ACC112 (cell line): ENCODE data around the gene RCOR1.
"Not testable (repeated sequence)": the region's sequence is repeated elsewhere in the genome, so short reads cannot be mapped to it uniquely, and the experiment has no call there.

ENCODE experiments used
- H2AFZ ChIP-seq: fragments of 200-600 bp; sonication (generic); one replicate; pipeline ENCODE4 v1.6.0; 2017; ENCODE audit warnings: antibody characterized with exemption, low read length; ENCODE audit not compliant: unreplicated experiment
- H3K27ac ChIP-seq: fragments of 200-600 bp; sonication (generic); 2 replicates; pipeline ENCODE4 v1.5.1; 2014; ENCODE audit warnings: low read depth, mild to moderate bottlenecking, antibody characterized with exemption, low read length, moderate library complexity
- H3K27me3 ChIP-seq: fragments of 200-600 bp; sonication (generic); 2 replicates; pipeline ENCODE4 v1.6.1; 2014; ENCODE audit warnings: mild to moderate bottlenecking, antibody characterized with exemption, low read length, moderate library complexity, mixed read lengths; ENCODE audit not compliant: insufficient read depth
- H3K36me3 ChIP-seq: fragments of 200-600 bp; sonication (generic); 2 replicates; pipeline ENCODE4 v1.6.1; 2016; ENCODE audit warnings: mild to moderate bottlenecking, antibody characterized with exemption, low read length, moderate library complexity, mixed read lengths; ENCODE audit not compliant: insufficient read depth
- H3K4me1 ChIP-seq: fragments of 200-600 bp; sonication (generic); one replicate; pipeline ENCODE4 v1.6.1; 2016; ENCODE audit warnings: low read length, mixed read lengths; ENCODE audit not compliant: insufficient read depth, unreplicated experiment, control insufficient read depth
- H3K4me3 ChIP-seq: fragments of 200-600 bp; sonication (generic); 2 replicates; pipeline ENCODE4 v1.5.1; 2014; ENCODE audit warnings: mild to moderate bottlenecking, low read depth, low read length
- H3K79me2 ChIP-seq: fragments of 200-600 bp; sonication (generic); one replicate; pipeline ENCODE4 v1.6.0; 2016; ENCODE audit warnings: low read length; ENCODE audit not compliant: control insufficient read depth, unreplicated experiment, insufficient read depth

RCOR1 gene

DNA sequence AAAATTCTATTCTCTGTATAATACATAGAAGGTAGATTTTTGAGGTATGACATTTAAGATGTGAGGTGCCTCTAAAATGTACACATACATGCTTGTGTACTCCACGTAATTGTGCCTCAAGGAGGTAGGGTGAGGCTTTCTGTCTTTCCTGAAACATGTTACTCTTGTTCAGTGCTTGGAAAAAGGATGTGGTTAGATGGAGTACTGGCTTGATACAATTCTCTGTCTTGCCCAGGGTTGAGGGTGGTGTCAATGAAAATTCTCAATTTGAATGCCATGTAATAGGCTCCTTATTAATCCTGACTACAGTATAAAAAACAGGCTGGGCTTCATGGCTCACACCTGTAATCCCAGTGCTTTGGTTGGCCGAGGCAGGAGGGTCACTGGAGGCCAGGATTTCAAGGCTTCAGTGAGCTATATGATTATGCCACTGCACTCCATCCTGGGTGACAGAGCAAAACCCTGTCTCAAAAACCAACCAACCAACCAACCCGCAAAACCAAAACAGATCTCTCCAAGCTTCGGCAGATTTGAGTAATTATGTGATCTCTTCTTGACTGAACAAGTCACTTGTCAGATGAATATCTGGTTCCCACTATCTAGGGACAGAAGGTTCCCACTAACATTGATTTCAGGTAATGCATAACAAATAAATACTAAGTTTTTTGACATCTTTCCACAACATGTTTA lies 41.6 kb downstream of the RCOR1 start:
- Histone ChIP-seq H3K36me3 (no peaks in the 10 kb centered on the region), H3K4me3 (no peak overlapping the region), H2AFZ (no peak overlapping the region), H3K79me2 (peaks cover 59% of the 10 kb centered on the region), H3K27ac (no peak overlapping the region), H3K4me1 (peaks cover 8% of the 10 kb centered on the region), H3K27me3 (no peaks in the 10 kb centered on the region)

DNA sequence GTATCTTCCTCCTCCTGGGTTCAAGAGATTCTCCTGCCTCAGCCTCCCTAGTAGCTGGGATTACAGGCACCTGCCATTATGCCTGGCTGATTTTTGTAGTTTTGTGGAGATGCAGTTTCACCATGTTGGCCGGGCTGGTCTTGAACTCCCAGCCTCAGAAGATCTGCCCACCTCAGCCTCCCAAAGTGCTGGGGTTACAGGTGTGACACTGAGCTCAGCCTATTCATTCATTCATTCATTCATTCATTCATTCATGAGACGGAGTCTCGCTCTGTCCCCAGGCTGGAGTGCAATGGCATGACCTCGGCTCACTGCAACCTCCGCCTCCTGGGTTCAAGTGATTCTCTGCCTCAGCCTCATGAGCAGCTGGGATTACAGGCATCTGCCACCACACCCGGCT lies 47.2 kb downstream of the RCOR1 start:
- H3K79me2 ChIP-seq: peaks cover 69% of the 10 kb centered on the region
- not testable (repeated sequence) for H2AFZ ChIP-seq

DNA sequence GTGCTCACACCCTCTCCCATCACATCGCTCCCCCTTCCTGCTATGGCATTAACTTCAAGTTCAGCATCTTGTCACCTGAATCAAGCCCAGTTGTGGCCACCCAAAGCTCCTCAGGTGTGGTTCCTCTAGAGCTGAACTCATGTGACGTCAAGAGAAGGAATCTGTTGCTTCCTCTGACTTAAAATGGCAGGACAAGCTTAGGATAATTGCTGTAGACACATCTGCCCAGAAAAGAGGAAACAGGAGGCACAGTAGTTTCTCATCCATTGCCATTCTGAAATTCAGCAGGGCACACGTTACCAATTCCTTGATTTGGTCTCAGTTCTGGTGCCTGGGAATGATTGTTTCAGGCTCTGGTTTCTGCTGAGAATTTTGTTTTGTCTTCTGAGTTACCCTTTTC lies 52.1 kb downstream of the RCOR1 start:
- H3K36me3 ChIP-seq: no peaks in the 10 kb centered on the region
- no peak overlapping the region for H3K4me3 ChIP-seq
- H3K79me2 ChIP-seq: peaks cover 85% of the 10 kb centered on the region
- H3K27me3 ChIP-seq: no peaks in the 10 kb centered on the region
- H3K27ac ChIP-seq: no peak overlapping the region
- peaks cover 9% of the 10 kb centered on the region for H3K4me1 ChIP-seq
- H2AFZ ChIP-seq: no peak overlapping the region

More for the DNA sequence above, 47.2 kb downstream of the RCOR1 start:
- not testable (repeated sequence) for H3K27me3 ChIP-seq, H3K4me3 ChIP-seq, H3K27ac ChIP-seq, H3K36me3 ChIP-seq, H3K4me1 ChIP-seq

DNA sequence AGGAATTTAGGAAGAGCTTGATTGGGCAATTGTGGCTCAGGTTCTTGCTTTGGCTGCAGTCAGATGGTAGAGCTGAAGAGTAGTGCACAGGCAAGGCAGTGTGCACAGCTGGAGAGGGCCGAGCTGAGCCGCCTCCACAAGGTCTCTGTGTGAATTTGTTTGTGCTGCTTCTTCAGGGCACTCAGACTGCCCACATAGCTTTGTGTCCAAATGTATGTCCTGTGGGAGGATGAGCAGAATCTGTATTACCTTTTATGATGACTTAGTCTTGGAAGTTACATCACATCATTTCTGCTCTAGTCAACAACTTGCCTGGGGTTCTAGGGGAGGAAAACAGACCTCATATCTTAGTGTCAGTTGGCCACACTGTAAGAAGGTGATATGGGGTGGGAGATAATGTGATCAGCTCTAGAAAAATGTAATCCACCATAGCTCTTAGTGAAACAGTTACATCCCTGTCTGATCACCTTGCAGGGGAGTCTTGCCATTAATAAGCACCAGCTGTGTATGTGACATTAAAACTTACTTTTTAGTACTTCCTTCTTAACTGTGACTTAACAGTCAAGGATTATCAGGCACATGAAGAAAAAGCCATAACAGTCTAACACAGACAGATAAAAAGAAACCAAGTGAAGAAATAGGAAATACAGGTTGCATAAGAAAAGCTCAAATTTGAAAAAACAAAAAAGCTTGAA lies 53.4 kb downstream of the RCOR1 start:
- Histone ChIP-seq H3K4me3 (no peak overlapping the region), H3K79me2 (peaks cover 81% of the 10 kb centered on the region), H3K36me3 (no peaks in the 10 kb centered on the region), H3K27me3 (no peaks in the 10 kb centered on the region), H3K27ac (no peak overlapping the region), H2AFZ (no peak overlapping the region), H3K4me1 (peaks cover 9% of the 10 kb centered on the region)

DNA sequence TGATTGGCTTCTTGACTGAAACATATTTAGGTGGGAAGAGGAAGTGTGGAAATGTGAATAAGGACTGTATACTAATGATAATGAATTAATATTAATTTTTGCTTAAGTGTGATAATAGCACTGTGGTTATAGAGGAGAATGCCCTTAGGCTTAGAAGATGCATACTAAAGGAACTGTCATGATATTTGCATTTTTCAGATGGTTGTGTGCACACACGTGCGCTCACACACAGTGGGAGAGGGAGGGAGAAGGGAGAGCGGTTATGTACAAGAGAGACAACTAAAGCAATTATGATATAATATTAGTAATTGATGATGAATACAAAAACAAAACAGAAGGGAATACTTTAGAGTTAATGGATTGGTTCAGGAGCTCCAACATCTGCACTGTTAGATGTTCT lies 54.2 kb downstream of the RCOR1 start:
- no peak overlapping the region for H3K27ac ChIP-seq
- peaks cover 80% of the 10 kb centered on the region for H3K79me2 ChIP-seq
- no peak overlapping the region for H3K4me3 ChIP-seq
- no peaks in the 10 kb centered on the region for H3K27me3 ChIP-seq
- H3K4me1 ChIP-seq: peaks cover 10% of the 10 kb centered on the region
- no peaks in the 10 kb centered on the region for H3K36me3 ChIP-seq
- H2AFZ ChIP-seq: no peak overlapping the region

DNA sequence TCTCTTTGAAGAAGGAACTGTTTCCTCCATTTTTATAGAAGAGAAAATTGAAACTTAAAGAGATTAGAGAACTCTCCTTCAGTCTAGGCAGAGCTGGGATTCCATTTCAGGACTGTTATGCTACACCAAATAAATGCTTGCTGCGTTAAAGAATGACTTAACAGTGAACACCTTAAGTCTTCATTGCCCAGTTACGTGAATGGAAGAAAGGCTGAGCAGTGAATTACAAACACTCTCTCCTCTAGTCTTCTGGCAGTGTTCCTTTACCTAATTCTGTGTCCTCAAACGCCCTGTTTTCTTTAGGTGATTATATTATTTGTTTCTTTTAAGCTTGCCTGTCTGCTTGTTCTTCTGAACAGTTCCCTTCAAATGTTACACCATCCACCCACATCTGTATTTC lies 59.7 kb downstream of the RCOR1 start:
- H3K27me3 ChIP-seq: no peaks in the 10 kb centered on the region
- peaks cover 27% of the 10 kb centered on the region for H3K4me1 ChIP-seq
- peaks cover 70% of the 10 kb centered on the region for H3K79me2 ChIP-seq
- H3K4me3 ChIP-seq: no peak overlapping the region
- H3K27ac ChIP-seq: no peak overlapping the region
- no peaks in the 10 kb centered on the region for H3K36me3 ChIP-seq
- H2AFZ ChIP-seq: no peak overlapping the region

DNA sequence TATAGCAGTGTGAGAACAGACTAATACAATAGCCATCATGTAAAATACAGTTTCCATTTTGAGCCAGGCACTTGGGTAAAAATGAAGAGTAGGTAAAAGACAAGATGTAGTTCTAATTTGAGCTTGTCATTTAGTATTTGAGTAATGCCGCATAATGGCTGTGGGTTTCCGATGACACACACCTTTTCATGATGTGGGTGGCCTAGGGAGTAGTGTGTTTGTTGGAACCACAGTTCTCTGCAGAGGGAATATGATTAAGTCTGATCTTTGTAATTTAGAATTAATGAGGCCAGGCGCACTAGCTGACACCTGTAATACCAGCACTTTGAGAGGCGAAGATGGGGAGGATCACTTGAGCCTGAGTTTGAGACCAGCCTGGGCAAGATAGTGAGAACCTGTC lies 61.8 kb downstream of the RCOR1 start:
- Histone ChIP-seq H3K4me3 (no peak overlapping the region), H3K36me3 (no peaks in the 10 kb centered on the region), H3K79me2 (peaks cover 74% of the 10 kb centered on the region), H3K27me3 (no peaks in the 10 kb centered on the region), H3K4me1 (peaks cover 36% of the 10 kb centered on the region), H2AFZ (no peak overlapping the region), H3K27ac (no peak overlapping the region)

DNA sequence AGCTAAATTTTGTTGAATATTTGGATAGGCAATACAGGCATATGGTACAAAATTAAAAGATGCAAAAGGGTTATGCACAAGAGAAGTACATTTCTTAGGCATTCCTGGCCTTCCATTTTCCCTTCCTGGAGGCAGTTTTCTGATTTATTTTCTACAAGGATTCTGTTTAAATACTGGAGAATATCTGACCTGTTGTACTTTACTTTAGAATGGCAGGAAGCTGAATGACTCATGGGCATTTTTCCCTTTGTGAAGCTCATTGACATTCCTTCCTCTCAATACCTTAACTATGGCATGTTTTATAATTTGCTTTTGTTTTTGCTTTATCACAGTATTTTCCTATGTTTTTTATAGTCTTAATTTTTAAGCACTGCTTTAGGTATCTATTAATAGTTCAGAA lies 62.7 kb downstream of the RCOR1 start:
- peaks cover 44% of the 10 kb centered on the region for H3K4me1 ChIP-seq
- H3K36me3 ChIP-seq: no peaks in the 10 kb centered on the region
- peaks cover 76% of the 10 kb centered on the region for H3K79me2 ChIP-seq
- no peak overlapping the region for H3K4me3 ChIP-seq
- H3K27ac ChIP-seq: peak overlapping the region; percentile 32; the same call in 1 of the 2 replicates
- no peak overlapping the region for H2AFZ ChIP-seq
- no peaks in the 10 kb centered on the region for H3K27me3 ChIP-seq

DNA sequence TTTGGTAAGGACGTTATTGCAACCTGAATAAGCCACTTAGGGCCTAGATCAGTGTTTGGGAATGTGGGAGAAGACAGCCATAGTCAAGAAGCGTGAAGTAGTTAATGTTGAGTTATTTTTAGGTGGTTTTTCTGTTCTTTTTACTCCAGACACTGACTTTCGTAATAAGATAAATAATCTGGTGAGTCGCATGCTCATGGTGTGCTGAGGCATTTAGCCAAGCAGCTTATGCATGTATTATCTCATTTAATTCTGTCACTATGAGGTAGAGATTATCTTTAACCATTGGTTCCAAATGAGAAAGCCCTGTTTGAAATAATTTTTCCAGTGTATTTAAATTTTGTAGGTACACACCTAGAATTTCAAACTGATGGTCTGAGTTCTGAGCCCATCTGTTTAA lies 67.3 kb downstream of the RCOR1 start:
- Histone ChIP-seq H3K36me3 (no peaks in the 10 kb centered on the region), H3K4me3 (no peak overlapping the region), H3K79me2 (peaks cover 86% of the 10 kb centered on the region), H3K4me1 (peaks cover 34% of the 10 kb centered on the region), H2AFZ (no peak overlapping the region), H3K27me3 (no peaks in the 10 kb centered on the region), H3K27ac (no peak overlapping the region)

DNA sequence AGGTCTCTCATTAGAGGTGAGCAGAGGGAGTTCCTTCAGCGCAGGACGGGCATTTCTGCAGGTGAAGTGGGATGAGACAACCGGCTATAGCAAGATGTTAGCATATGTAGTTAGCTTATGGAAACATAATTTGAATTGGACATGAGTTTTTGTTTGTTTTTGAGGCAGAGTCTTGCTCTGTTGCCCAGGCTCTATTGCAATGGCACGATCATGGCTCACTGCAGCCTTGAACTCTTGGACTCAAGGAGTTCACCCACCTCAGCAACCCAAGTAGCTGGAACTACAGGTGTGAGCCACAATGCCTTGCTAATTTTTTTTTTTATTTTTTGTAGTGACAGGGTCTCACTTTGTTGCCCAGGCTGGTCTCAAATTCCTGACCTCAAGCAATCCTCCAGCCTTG lies 69.2 kb downstream of the RCOR1 start:
- peaks cover 88% of the 10 kb centered on the region for H3K79me2 ChIP-seq
- H3K4me1 ChIP-seq: peaks cover 25% of the 10 kb centered on the region
- H3K4me3 ChIP-seq: no peak overlapping the region
- no peak overlapping the region for H3K27ac ChIP-seq
- no peaks in the 10 kb centered on the region for H3K27me3 ChIP-seq
- H2AFZ ChIP-seq: no peak overlapping the region
- no peaks in the 10 kb centered on the region for H3K36me3 ChIP-seq
